Transverse colon (tissue), 3 donors: ENCODE results near the gene ANXA1.

ENCODE experiments used
- CTCF ChIP-seq, 5 experiments: fragments of 200-600 bp in 3 of 5; fragments of 450-650 bp in 2 of 5; sonication (generic) in 3 of 5; IDR thresholded peaks; 1 replicate in 2 of 5; 2 replicates in 3 of 5; pipeline ENCODE4 v1.5.1; 2016 to 2017; ENCODE audit warnings: antibody characterized with exemption in 5 of 5, inconsistent platforms in 3 of 5, mild to moderate bottlenecking in 2 of 5, moderate library complexity in 1 of 5
- POLR2A ChIP-seq: fragments of 450-650 bp; IDR thresholded peaks from one replicate; pipeline ENCODE4 v1.6.1; 2016; ENCODE audit warnings: antibody characterized with exemption, mild to moderate bottlenecking, moderate library complexity

- TF ChIP-seq CTCF (IDR thresholded peaks at IDR 0.05): no peak
- TF ChIP-seq POLR2A: no peak
Measured at GRCh38 chr9:73153793-73154227, 2.1 kb downstream of the ANXA1 start.
